ENCODE results near the gene FXR2.
A peak's percentile ranks its signal among the peaks of the same experiment; 100 is the strongest.

DNA sequence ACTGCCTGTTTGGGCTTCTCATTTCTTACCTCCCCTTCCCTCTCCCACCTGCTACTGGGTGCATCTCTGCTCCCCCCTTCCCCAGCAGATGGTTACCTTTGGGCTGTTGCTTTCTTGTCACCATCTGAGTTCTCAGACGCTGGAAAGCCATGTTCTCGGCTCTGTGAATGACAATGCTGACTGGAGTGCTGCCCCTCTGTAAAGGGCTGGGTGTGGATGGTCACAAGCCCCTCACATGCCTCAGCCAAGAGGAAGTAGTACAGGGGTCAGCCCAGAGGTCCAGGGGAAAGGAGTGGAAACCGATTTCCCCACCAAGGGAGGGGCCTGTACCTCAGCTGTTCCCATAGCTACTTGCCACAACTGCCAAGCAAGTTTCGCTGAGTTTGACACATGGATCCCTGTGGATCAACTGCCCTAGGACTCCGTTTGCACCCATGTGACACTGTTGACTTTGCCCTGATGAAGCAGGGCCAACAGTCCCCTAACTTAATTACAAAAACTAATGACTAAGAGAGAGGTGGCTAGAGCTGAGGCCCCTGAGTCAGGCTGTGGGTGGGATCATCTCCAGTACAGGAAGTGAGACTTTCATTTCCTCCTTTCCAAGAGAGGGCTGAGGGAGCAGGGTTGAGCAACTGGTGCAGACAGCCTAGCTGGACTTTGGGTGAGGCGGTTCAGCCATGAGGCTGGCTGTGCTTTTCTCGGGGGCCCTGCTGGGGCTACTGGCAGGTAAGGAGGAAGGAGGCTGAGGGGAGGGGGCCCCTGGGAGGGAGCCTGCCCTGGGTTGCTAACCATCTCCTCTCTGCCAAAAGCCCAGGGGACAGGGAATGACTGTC lies 35.5 kb downstream of the FXR2 start, which contains the start of gene CD68:
- TF ChIP-seq, protein P1, sequence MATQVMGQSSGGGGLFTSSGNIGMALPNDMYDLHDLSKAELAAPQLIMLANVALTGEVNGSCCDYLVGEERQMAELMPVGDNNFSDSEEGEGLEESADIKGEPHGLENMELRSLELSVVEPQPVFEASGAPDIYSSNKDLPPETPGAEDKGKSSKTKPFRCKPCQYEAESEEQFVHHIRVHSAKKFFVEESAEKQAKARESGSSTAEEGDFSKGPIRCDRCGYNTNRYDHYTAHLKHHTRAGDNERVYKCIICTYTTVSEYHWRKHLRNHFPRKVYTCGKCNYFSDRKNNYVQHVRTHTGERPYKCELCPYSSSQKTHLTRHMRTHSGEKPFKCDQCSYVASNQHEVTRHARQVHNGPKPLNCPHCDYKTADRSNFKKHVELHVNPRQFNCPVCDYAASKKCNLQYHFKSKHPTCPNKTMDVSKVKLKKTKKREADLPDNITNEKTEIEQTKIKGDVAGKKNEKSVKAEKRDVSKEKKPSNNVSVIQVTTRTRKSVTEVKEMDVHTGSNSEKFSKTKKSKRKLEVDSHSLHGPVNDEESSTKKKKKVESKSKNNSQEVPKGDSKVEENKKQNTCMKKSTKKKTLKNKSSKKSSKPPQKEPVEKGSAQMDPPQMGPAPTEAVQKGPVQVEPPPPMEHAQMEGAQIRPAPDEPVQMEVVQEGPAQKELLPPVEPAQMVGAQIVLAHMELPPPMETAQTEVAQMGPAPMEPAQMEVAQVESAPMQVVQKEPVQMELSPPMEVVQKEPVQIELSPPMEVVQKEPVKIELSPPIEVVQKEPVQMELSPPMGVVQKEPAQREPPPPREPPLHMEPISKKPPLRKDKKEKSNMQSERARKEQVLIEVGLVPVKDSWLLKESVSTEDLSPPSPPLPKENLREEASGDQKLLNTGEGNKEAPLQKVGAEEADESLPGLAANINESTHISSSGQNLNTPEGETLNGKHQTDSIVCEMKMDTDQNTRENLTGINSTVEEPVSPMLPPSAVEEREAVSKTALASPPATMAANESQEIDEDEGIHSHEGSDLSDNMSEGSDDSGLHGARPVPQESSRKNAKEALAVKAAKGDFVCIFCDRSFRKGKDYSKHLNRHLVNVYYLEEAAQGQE (tag by site-specific recombination; IDR thresholded peaks at IDR 0.05) = peak; percentile 20; the same call in 1 of the 2 replicates
- TF ChIP-seq ZNF707 (tag by site-specific recombination; IDR thresholded peaks at IDR 0.05) (no peak), IKZF3 (tag by site-specific recombination; IDR thresholded peaks at IDR 0.05) (peak; percentile 84), GLI2 (tag by site-specific recombination; IDR thresholded peaks at IDR 0.05; ENCODE audit: borderline replicate concordance, low read depth) (no peak), ZNF121 (tag by site-specific recombination; IDR thresholded peaks at IDR 0.05) (no peak)
- TF ChIP-seq, protein P2, sequence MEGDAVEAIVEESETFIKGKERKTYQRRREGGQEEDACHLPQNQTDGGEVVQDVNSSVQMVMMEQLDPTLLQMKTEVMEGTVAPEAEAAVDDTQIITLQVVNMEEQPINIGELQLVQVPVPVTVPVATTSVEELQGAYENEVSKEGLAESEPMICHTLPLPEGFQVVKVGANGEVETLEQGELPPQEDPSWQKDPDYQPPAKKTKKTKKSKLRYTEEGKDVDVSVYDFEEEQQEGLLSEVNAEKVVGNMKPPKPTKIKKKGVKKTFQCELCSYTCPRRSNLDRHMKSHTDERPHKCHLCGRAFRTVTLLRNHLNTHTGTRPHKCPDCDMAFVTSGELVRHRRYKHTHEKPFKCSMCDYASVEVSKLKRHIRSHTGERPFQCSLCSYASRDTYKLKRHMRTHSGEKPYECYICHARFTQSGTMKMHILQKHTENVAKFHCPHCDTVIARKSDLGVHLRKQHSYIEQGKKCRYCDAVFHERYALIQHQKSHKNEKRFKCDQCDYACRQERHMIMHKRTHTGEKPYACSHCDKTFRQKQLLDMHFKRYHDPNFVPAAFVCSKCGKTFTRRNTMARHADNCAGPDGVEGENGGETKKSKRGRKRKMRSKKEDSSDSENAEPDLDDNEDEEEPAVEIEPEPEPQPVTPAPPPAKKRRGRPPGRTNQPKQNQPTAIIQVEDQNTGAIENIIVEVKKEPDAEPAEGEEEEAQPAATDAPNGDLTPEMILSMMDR (tag by site-specific recombination; IDR thresholded peaks at IDR 0.05) = no peak
- TF ChIP-seq, protein P3, sequence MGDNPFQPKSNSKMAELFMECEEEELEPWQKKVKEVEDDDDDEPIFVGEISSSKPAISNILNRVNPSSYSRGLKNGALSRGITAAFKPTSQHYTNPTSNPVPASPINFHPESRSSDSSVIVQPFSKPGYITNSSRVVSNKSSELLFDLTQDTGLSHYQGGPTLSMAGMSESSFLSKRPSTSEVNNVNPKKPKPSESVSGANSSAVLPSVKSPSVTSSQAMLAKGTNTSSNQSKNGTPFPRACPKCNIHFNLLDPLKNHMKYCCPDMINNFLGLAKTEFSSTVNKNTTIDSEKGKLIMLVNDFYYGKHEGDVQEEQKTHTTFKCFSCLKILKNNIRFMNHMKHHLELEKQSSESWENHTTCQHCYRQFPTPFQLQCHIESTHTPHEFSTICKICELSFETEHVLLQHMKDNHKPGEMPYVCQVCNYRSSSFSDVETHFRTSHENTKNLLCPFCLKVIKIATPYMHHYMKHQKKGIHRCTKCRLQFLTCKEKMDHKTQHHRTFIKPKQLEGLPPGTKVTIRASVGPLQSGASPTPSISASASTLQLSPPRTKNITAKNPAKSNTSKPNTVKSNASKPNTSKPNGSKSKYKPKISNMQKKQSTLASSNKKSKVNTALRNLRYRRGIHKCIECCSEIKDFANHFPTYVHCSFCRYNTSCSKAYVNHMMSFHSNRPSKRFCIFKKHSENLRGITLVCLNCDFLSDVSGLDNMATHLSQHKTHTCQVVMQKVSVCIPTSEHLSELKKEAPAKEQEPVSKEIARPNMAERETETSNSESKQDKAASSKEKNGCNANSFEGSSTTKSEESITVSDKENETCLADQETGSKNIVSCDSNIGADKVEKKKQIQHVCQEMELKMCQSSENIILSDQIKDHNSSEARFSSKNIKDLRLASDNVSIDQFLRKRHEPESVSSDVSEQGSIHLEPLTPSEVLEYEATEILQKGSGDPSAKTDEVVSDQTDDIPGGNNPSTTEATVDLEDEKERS (tag by site-specific recombination; IDR thresholded peaks at IDR 0.05) = no peak
